GM11168 (cell line): ENCODE data around the gene PARD3.

Experiments
- in situ Hi-C: fragments of 300-500 bp; cut with MboI; formaldehyde crosslinking; loops from one replicate; pipeline ENCODE4 v1.12.0; 2022; ENCODE audit warnings: low sequenced_read_pairs; ENCODE audit not compliant: unreplicated experiment

The PARD3 gene

DNA sequence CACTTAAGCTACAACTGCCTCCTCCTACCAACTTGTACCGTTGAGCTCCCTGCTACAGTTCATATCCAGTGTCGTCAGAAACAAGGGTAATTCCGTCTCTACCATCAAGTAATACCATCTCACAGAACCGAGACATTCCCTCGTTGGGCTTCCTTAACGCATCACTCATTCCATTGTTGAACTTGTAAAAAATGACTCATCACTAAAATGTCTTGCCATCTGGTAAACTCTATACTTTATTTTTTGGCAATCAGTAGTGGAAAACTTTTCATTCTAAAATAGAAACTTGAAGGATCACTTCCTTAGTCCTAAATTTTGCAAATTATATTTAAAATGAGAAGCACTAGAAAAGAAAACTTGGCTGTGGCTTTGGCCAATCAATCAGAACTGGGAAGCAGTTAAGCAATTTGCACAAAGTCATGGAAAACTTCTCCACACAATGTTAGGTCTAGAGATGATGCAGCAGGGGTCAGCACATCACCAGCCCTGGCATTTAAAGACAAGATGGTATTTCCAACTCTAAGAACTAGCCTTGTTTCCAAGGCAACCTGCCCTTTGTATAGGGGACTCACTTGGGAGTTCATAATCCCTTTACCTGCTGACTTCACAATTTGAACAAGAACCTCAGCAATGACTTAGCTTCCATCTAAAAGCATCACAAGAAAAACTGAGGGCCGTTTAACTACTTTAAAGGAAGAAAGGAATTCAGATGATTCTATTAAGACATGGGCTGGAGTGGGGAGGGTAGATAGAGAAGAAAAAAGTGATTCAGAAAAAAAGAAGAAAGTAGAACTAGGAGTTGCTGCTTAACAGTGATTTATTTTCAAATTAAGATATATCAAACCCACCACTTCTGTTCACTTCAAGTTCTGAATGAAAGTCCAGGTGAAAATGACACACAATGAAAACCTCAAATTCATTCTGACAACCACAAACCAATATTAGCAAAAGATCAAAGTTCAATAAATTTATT lies 288.1 kb downstream of the PARD3 start:
- in situ Hi-C loops: loop anchor here (5.0 kb wide), 1 partner anchor 105 kb away; no protein-coding TSS in a partner anchor

- in situ Hi-C loops: loop anchor here (5.0 kb wide), 1 partner anchor 106 kb away; no protein-coding TSS in a partner anchor
Observed at GRCh38 chr10:34526186-34526585, 288.9 kb downstream of the PARD3 start.

DNA sequence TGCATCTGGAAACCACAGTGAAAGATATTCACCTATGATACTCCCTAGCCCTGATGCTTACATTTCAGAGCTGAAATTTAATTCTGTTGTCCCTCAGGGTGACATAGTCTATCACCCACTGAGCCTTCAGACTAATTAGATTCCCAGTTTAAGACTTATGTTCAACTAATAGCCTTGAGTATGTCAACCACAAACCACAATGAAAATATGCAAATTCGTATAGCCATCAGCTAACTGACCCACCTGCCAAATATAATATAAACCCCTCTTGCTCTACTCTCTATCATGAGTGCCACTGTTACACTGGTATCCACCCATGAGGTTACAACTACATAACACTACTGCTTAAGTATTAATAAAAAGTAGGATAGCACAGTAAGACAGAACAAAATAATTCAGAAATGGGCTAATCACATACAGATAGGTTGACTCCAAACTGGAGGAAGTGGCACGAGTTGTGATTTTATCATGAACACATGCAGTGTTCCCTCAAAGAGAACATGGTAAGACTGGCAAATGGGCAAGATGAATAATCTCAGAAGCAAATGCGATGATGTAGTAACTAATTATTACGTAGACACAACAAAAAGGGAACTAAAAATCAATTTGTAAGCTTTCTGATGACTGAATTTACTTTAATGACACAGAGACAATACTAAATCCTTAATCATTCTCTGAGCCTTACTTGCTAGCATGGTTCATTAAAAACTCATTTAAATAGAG lies 290.6 kb downstream of the PARD3 start:
- in situ Hi-C loops: loop anchor here (5.0 kb wide), 1 partner anchor 108 kb away; no protein-coding TSS in a partner anchor

GRCh38 chr10:34523017-34523767 lies 291.9 kb downstream of the PARD3 start:
- in situ Hi-C loops: no loop called here

GRCh38 chr10:34522546-34522945 lies 292.6 kb downstream of the PARD3 start:
- in situ Hi-C loops: no loop called here

DNA sequence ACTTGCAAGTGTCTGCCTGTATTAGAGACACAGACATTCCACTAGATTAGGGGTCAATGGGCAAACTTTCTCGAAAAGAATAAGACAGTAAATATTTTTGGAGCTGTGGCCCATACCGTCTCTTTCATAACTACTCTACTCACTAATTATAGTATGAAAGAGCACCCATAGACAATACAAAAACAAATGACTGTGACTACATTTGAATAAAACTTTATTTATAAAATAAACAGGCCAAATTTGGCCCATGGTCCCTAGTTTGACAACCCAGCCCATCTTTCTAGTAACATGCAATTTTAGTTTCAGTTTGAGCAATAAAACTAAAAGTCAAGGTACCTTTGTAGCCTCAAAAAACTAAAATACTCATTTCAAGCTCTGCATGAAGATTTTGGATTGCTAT lies 294.6 kb downstream of the PARD3 start:
- in situ Hi-C loops: no loop called here

GRCh38 chr10:34520084-34520483 lies 295.0 kb downstream of the PARD3 start:
- in situ Hi-C loops: no loop called here

DNA sequence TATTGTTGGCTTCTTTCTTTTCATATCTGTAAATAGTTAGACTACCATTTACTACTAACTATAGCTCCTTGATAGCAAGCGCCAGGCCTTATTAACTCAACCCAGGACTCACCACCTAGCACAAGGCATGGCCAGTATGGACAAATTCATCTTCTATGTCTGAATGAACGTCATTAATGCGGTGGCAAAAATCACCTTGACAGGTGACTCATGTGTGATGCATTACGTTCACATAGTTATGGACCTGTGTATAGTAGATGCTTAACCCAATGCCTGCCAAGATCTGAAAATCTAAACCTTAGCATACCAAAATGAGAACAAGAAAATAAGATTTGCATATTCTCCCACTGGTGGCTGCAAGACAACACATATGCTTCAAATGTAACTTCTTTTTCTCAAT lies 300.8 kb downstream of the PARD3 start:
- in situ Hi-C loops: no loop called here

GRCh38 chr10:34513636-34514035 lies 301.5 kb downstream of the PARD3 start:
- in situ Hi-C loops: no loop called here

DNA sequence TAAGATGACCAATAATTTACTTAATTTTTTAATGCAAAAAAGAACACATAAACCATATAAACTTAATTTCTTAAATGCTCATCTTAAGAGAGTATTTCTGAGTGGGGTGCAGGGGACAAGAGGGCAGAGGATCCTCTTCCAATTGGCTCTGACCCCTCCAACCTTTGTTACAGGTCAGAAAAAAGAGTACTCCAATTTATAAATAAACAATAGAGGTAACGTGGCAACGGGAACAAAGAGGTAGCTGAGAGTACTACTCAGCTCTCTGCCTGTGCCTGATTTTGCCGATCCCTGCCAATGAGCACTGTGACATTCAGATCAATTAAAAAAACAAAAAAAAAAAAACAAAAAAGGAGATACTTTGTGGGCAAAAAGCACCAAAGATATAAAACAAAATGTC lies 307.9 kb downstream of the PARD3 start:
- in situ Hi-C loops: no loop called here

DNA sequence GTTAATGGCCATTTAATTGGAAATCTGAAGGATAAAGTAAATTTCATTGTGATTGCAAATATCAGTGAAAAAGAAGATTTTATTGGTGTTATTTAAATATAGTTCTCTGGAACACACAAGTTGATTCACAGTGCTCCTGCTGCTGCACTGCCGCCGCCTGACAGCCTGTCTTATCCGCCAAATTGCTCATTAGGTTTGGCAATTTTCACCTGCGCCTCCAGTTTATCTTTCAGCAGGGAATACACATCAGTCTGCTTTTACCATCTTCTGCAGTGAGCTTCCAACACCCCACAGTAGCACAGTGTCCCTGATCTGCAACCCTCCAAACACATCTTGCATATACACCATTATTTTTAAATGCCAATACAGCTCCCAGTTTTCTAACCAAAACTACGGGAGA lies 308.3 kb downstream of the PARD3 start:
- in situ Hi-C loops: no loop called here

- in situ Hi-C loops: no loop called here
Observed at GRCh38 chr10:34505338-34505737, 309.8 kb downstream of the PARD3 start.

DNA sequence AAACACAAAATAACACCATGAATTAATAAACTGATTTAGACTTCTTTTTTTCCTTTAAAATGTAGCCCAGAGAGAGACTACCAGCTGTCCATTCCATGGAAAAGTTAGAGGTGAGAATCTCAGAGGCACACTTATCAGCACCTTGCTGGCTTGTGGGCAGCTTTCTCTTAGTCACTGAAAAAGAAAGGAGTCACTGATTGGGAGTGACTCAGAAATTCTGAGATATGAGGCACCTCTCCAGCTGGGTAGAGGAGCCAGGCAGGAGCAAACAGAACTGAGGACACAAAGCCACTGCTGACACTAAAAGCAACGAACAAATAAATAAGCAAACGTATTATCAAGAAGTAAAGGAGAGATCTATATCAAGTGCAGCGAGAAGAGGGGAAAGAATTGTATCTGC lies 310.6 kb downstream of the PARD3 start:
- in situ Hi-C loops: no loop called here

GRCh38 chr10:34503704-34504103 lies 311.4 kb downstream of the PARD3 start:
- in situ Hi-C loops: no loop called here

GRCh38 chr10:34499612-34500279 lies 315.4 kb downstream of the PARD3 start:
- in situ Hi-C loops: no loop called here

DNA sequence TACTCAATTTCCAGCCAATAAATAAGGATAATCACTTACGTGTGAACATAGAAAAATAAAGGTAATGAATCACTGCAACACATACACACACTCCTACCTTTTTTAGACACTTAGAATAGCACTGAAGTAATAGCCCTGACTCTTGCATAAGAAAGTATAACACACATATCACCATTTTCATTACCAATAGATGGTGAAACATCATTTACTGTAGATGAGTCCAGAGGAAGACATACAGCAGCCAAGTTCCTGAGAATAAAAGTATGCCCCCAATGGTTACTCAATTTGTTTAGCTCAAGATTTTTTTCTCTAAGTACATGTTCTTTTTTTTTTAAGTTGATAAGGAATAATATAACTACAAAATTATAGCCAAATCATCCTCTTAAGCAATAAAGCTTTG lies 316.3 kb downstream of the PARD3 start:
- in situ Hi-C loops: no loop called here

- in situ Hi-C loops: no loop called here
Observed at GRCh38 chr10:34495938-34496337, 319.2 kb downstream of the PARD3 start.

GRCh38 chr10:34494012-34494411 lies 321.1 kb downstream of the PARD3 start:
- in situ Hi-C loops: no loop called here

GRCh38 chr10:34492081-34492480 lies 323.0 kb downstream of the PARD3 start:
- in situ Hi-C loops: no loop called here

- in situ Hi-C loops: no loop called here
Observed at GRCh38 chr10:34491678-34492077, 323.4 kb downstream of the PARD3 start.
